IgD-negative memory B cell (primary cell): ENCODE measurements around the gene UPB1. TPM values are rescaled to one million over a fixed set of nuclear protein-coding genes. Genes with fewer than 3 reads are reported as not detected.
A peak's percentile ranks its signal among the peaks of the same experiment; 100 is the strongest.
"Not testable (repeated sequence)": the region's sequence is repeated elsewhere in the genome, so short reads cannot be mapped to it uniquely, and the experiment has no call there.

Experiments
- H3K27ac Mint-ChIP-seq, 3 donors: one replicate each; pipeline ENCODE4 v1.8.0; 2020 to 2022; ENCODE audit warnings: mild to moderate bottlenecking in 3 of 3, mixed read lengths in 3 of 3, moderate library complexity in 1 of 3
- H3K27me3 Mint-ChIP-seq: one replicate; pipeline ENCODE4 v1.8.0; 2021; ENCODE audit warnings: mixed read lengths
- H3K36me3 Mint-ChIP-seq: one replicate; pipeline ENCODE4 v1.8.0; 2020; ENCODE audit warnings: mild to moderate bottlenecking, mixed read lengths
- H3K4me1 Mint-ChIP-seq, 3 donors: one replicate each; pipeline ENCODE4 v1.8.0; 2020 to 2022; ENCODE audit warnings: mixed read lengths in 3 of 3, mild to moderate bottlenecking in 1 of 3
- H3K4me3 Mint-ChIP-seq, 4 donors: one replicate each; pipeline ENCODE4 v1.8.0; 2020 to 2022; ENCODE audit warnings: mild to moderate bottlenecking in 4 of 4, mixed read lengths in 4 of 4, moderate library complexity in 3 of 4
- H3K9me3 Mint-ChIP-seq, 3 donors: one replicate each; pipeline ENCODE4 v1.8.0; 2020 to 2021; ENCODE audit warnings: mixed read lengths in 3 of 3, mild to moderate bottlenecking in 1 of 3
- polyA plus RNA-seq: library from polyadenylated mRNA; unstranded; fragments of 300-500 nt; fragmentation: Illumina TruSeq; gene quantifications from one replicate; pipeline ENCODE4 v1.2.3, GENCODE V29; 2021

UPB1 gene
- polyA plus RNA-seq, 1 donor from 2014 or later, result not detected

- not testable (repeated sequence) for H3K4me1 Mint-ChIP-seq, H3K36me3 Mint-ChIP-seq, H3K9me3 Mint-ChIP-seq, H3K27ac Mint-ChIP-seq, H3K4me3 Mint-ChIP-seq
- H3K27me3 Mint-ChIP-seq, result peaks cover 18% of the 10 kb centered on the region
Observed at GRCh38 chr22:24489434-24489833, 5.7 kb upstream of the UPB1 start.

DNA sequence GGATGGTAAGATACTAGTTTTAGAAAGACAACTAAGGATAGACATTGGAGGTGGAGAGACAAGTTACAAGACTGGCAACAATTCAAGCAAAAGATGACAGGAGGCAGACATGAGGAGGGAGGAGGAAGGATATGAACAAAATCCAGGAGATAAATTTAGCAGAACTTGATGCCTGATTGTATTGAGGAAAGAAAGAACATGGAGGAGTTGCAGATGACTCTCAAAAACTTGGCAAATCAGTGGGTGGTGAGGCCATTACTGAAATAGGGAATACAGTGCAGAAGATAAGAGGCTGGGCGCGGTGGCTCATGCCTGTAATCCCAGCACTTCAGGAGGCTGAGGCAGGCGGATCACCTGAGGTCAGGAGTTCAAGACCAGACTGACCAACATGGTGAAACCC lies 2.7 kb upstream of the UPB1 start:
- no peaks in the 10 kb centered on the region for H3K36me3 Mint-ChIP-seq
- peaks cover 20% of the 10 kb centered on the region for H3K27me3 Mint-ChIP-seq
- no peaks in the 10 kb centered on the region for H3K4me1 Mint-ChIP-seq
- H3K27ac Mint-ChIP-seq, result no peak overlapping the region
- no peaks in the 10 kb centered on the region for H3K9me3 Mint-ChIP-seq
- H3K4me3 Mint-ChIP-seq, result no peak overlapping the region

DNA sequence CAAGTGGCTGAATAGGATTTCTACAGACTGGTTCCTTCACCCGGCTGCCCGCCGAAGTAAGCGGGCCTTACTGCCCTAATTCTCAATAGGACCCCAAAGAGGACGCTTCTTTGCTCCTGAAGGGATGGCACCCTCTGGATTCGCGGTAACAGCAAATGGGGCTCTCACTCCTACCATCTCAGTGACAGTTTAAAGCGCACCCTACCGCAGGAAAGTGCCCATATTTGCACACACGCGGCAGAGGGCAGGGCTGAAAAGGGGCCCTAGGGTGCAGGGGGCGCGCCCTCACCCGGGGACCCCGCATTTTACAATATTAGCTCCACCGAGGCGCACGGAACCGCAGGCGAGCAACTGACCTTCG lies 985 bp upstream of the UPB1 start:
- no peak overlapping the region for H3K4me3 Mint-ChIP-seq
- H3K4me1 Mint-ChIP-seq, result no peaks in the 10 kb centered on the region
- peaks cover 20% of the 10 kb centered on the region for H3K27me3 Mint-ChIP-seq
- no peaks in the 10 kb centered on the region for H3K9me3 Mint-ChIP-seq
- H3K36me3 Mint-ChIP-seq, result no peaks in the 10 kb centered on the region
- no peak overlapping the region for H3K27ac Mint-ChIP-seq

- H3K4me1 Mint-ChIP-seq, result no peaks in the 10 kb centered on the region
- no peaks in the 10 kb centered on the region for H3K9me3 Mint-ChIP-seq
- H3K27ac Mint-ChIP-seq, result no peak overlapping the region
- no peaks in the 10 kb centered on the region for H3K36me3 Mint-ChIP-seq
- H3K4me3 Mint-ChIP-seq, result peak overlapping the region in 1 of 4 donors; percentile 39
- H3K27me3 Mint-ChIP-seq, result peaks cover 18% of the 10 kb centered on the region
Observed at GRCh38 chr22:24495365-24495675, 188 bp downstream of the UPB1 start.

- no peak overlapping the region for H3K27ac Mint-ChIP-seq
- H3K36me3 Mint-ChIP-seq, result no peaks in the 10 kb centered on the region
- no peak overlapping the region for H3K4me3 Mint-ChIP-seq
- H3K9me3 Mint-ChIP-seq, result no peaks in the 10 kb centered on the region
- H3K27me3 Mint-ChIP-seq, result peaks cover 18% of the 10 kb centered on the region
- H3K4me1 Mint-ChIP-seq, result no peaks in the 10 kb centered on the region
Observed at GRCh38 chr22:24496234-24496633, 1.1 kb downstream of the UPB1 start.

- no peak overlapping the region for H3K27ac Mint-ChIP-seq
- peaks cover 18% of the 10 kb centered on the region for H3K27me3 Mint-ChIP-seq
- H3K36me3 Mint-ChIP-seq, result no peaks in the 10 kb centered on the region
- H3K4me3 Mint-ChIP-seq, result no peak overlapping the region
- H3K9me3 Mint-ChIP-seq, result no peaks in the 10 kb centered on the region
- no peaks in the 10 kb centered on the region for H3K4me1 Mint-ChIP-seq
Observed at GRCh38 chr22:24496661-24497060, 1.5 kb downstream of the UPB1 start.

- Mint-ChIP-seq H3K9me3 (no peaks in the 10 kb centered on the region), H3K27ac (no peak overlapping the region), H3K4me1 (peaks cover under 1 to 8% (median 6%) of the 10 kb centered on the region in 3 donors), H3K4me3 (no peak overlapping the region), H3K27me3 (peaks cover 11% of the 10 kb centered on the region), H3K36me3 (no peaks in the 10 kb centered on the region)
Observed at GRCh38 chr22:24497841-24498258, 2.7 kb downstream of the UPB1 start.

DNA sequence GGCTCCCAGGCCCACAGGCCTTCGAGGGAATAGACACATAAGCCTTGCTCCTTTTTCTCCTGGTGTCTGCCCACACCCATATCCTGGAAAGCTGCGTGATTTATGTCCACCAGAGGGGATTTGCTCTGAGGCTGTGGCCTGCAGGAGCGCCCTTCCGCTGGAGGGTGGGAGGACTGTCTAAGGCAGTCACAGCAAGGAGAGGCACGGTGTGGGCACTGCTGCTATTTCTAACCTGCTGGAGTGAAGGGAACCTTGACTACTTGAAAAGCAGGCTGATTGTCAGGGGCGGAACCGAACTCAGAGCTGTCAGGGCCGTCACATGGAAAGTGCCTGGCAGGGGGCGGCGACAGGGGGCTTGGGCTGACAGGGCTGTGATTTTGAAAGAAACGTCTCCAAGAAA lies 3.7 kb downstream of the UPB1 start:
- Mint-ChIP-seq H3K9me3 (no peaks in the 10 kb centered on the region), H3K27me3 (peaks cover 8% of the 10 kb centered on the region), H3K4me1 (peaks cover 11 to 18% (median 15%) of the 10 kb centered on the region in 3 donors), H3K4me3 (no peak overlapping the region), H3K36me3 (no peaks in the 10 kb centered on the region), H3K27ac (no peak overlapping the region)

- Mint-ChIP-seq H3K4me1 (peaks cover 11 to 18% (median 18%) of the 10 kb centered on the region in 3 donors), H3K9me3 (no peaks in the 10 kb centered on the region), H3K27me3 (peaks cover 4% of the 10 kb centered on the region), H3K27ac (no peak overlapping the region), H3K36me3 (no peaks in the 10 kb centered on the region), H3K4me3 (no peak overlapping the region)
Observed at GRCh38 chr22:24499706-24500276, 4.7 kb downstream of the UPB1 start.

GRCh38 chr22:24500277-24500820 lies 5.2 kb downstream of the UPB1 start:
- Mint-ChIP-seq H3K4me3 (no peak overlapping the region), H3K9me3 (no peaks in the 10 kb centered on the region), H3K27ac (no peak overlapping the region), H3K27me3 (peaks cover 3% of the 10 kb centered on the region), H3K4me1 (peaks cover 11 to 21% (median 20%) of the 10 kb centered on the region in 3 donors), H3K36me3 (no peaks in the 10 kb centered on the region)

GRCh38 chr22:24501301-24502005 lies 6.3 kb downstream of the UPB1 start:
- no peaks in the 10 kb centered on the region for H3K36me3 Mint-ChIP-seq
- peaks cover 14 to 23% (median 22%) of the 10 kb centered on the region in 3 donors for H3K4me1 Mint-ChIP-seq
- no peaks in the 10 kb centered on the region for H3K9me3 Mint-ChIP-seq
- peak overlapping the region in 1 of 3 donors; percentile 42 for H3K27ac Mint-ChIP-seq
- H3K4me3 Mint-ChIP-seq, result no peak overlapping the region
- H3K27me3 Mint-ChIP-seq, result no peaks in the 10 kb centered on the region

GRCh38 chr22:24502034-24502433 lies 6.9 kb downstream of the UPB1 start:
- Mint-ChIP-seq H3K9me3 (no peaks in the 10 kb centered on the region), H3K4me3 (no peak overlapping the region), H3K36me3 (no peaks in the 10 kb centered on the region), H3K27me3 (no peaks in the 10 kb centered on the region), H3K4me1 (peaks cover 20 to 29% (median 28%) of the 10 kb centered on the region in 3 donors), H3K27ac (peak overlapping the region in 1 of 3 donors; percentile 56)

DNA sequence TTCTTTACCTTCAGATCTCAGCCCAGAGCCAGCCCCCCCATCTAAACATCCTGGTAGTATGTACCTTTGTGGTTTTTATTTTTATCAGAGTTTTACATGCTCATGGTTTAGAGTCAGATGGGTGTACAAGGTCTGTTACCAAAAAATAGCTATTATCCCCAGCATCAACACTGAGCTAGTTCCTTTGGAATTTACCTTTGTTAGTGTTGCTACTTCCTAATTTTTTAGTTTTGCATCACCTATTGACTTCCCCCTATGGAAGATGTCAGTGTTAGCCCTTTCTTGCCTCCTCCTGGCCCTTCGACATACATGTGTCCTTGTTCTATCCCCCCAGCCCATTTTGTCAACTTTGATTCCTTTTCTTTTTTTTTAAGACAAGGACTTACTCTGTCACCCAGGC lies 7.4 kb downstream of the UPB1 start:
- H3K27me3 Mint-ChIP-seq, result no peaks in the 10 kb centered on the region
- H3K9me3 Mint-ChIP-seq, result no peaks in the 10 kb centered on the region
- no peaks in the 10 kb centered on the region for H3K36me3 Mint-ChIP-seq
- peaks cover 25 to 33% (median 33%) of the 10 kb centered on the region in 3 donors for H3K4me1 Mint-ChIP-seq
- H3K4me3 Mint-ChIP-seq, result no peak overlapping the region
- peak overlapping the region in 1 of 3 donors; percentile 56 for H3K27ac Mint-ChIP-seq

DNA sequence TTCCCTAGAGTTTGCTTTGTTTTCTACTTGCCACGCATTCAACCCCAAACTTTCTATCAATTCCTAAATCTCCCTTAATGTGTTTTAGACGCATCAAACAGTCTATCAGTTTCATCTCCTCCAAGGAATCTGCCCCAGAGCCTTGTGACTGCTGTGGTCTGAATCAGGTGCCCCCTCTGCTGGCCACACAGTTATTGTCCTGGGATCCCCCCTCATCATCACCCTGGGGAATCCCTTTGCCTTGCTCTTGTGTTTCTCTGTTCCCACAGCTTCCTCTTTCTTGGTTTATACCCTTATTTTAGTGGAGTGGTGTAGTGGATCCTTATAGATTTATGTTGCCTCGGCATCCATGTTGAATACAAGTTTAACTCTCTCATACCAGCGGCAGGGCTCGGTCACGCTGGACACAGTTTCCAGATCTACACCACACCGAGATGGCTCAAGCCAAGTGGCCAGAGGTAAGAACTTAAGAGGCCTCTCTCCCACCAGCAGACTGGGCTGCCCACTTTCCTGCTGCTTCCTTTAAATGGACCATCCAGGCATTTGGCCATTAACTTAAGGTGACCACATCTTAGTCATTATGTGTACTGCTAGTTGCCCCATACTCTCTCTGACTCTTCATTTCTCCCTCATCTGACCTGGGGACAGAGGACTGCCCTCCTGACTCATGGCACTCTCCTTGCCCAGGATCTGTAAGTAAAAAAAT lies 8.2 kb downstream of the UPB1 start:
- Mint-ChIP-seq H3K27me3 (no peaks in the 10 kb centered on the region), H3K27ac (peak overlapping the region; percentile 0 to 46 (median 36)), H3K4me3 (peak overlapping the region in 1 of 4 donors; percentile 10), H3K9me3 (no peaks in the 10 kb centered on the region), H3K4me1 (peaks cover 30 to 40% (median 39%) of the 10 kb centered on the region in 3 donors), H3K36me3 (no peaks in the 10 kb centered on the region)

- Mint-ChIP-seq H3K27me3 (no peaks in the 10 kb centered on the region), H3K4me3 (no peak overlapping the region), H3K27ac (peak overlapping the region in 2 of 3 donors; percentile 36 to 46), H3K36me3 (no peaks in the 10 kb centered on the region), H3K4me1 (peaks cover 30 to 42% (median 41%) of the 10 kb centered on the region in 3 donors), H3K9me3 (no peaks in the 10 kb centered on the region)
Observed at GRCh38 chr22:24503843-24504338, 8.8 kb downstream of the UPB1 start.
